ENCODE measurements around the gene BLNK.
"Not testable (repeated sequence)": the region's sequence is repeated elsewhere in the genome, so short reads cannot be mapped to it uniquely, and the experiment has no call there.

Gene BLNK

DNA sequence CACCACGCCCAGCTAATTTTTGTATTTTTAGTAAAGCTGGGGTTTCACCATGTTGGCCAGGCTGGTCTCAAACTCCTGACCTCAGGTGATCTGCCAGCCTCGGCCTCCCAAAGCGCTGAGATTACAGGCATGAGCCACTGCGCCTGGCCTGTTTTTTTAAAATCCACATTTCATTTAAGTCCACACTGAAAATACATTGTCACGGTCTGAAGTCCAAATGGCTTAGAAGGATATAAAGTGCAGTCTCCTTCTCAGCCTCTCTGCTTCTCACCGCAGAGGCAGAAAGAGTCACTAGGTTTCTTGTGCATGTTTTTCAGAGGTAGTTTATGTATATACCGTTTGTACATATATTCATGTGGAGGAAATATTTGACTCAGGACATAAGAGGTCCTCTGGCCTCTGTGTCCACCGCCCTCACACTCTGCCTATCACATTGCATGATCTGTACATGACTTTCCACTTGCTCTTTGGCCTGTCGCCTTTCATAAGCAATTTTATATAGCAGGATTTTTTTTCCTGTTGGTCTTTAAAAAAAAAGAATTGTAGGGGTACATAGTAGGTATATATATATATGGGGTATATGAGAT lies 42.9 kb downstream of the BLNK start:
- DNase-seq = no peak

DNA sequence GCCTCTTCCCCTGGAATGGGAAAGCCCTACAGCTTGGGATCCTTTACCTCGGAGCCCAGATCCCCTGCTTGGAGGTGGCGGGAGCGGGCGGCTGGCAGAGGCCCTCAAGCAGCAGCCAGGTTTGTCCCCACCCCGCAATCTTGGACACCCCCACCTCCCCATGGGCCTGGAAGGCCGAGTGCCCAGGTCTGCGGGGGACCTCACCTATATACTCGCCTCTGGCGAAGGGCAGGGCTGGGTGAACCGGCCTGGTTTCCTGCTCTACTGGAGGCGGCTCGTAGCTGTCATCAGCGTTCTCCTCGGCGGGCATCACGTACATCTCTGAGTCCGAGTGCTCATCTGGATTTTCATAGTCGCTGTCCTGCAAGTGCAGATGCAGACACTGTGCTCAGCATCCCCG lies 44.2 kb downstream of the BLNK start:
- no peak for DNase-seq

DNA sequence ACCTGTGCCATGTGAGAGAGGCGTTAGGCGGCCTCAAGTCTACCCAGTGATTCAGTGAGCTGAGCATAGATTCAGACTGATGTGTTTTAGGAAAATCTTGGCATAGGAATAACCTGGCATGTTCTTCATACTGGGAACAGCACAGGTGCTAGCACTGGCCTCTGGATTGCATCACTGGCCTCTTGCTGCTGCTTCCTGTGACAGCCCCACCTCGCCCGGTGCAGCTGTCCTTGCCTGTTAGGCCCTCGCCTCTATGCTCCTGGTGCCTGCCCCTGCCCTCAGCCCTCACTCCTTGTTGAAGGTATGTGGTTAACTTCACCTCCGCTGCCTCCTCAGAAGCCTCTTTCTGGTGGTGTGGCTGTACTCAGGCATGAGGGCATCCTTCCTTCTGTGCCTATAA lies 46.2 kb downstream of the BLNK start:
- no peak for DNase-seq

DNA sequence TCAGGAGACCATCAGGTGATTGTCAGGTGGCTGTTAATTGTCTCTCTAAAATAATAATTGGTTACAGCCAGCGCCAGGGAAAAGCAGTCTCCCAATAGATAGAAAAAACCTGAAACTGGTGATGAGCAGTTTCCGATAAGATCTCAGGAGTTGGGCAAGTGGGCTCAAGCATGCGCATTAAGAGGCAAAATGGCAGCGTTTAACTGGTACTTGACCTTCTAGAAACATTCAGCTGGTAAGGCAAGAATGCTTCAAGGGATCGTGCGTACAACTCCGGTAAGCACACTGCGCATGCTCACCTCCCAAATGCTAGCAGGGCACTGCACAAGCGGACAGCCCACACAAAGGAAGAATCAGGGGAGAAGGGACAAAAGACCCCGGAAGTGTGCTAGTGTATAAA lies 48.5 kb downstream of the BLNK start:
- DNase-seq = no peak

DNA sequence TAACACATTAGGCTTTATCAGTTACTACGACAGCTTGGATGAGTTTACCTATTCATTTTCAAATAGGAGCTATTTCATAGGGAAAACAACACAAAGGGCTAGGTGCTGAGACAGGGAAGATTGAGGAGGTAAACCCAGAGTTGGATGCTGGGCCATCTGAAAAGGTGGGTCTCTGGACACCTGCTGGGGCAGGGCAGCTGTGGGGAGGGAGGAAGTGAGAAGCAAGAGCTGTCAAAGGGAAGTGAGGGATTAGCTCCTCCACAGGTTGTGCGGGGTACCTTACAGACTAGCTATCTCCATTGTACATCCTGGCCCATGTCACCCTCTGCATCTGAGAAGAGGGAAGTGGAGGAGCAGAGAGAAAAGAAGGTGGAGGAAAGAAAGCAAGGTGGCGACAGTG lies 48.9 kb downstream of the BLNK start:
- no peak for DNase-seq

DNA sequence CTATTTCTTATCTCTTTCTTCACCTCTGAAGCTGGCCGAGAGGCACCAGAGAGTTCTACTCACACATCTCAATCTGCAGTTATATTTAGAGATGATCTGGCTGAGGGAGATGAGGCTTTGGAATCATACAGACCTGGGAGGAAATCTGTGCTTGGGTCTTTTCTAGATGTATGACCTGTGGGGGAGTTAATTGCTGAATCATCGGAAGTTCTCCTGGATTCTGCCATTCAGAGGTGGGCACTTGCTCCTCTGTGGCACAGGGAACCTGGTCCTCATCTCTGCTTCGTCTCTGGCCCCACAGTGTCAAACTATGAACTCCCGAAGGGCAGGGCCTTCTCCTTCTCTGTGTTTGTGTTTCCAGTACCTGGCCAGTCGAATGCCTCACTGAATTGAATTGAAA lies 52.5 kb downstream of the BLNK start:
- no peak for DNase-seq

DNA sequence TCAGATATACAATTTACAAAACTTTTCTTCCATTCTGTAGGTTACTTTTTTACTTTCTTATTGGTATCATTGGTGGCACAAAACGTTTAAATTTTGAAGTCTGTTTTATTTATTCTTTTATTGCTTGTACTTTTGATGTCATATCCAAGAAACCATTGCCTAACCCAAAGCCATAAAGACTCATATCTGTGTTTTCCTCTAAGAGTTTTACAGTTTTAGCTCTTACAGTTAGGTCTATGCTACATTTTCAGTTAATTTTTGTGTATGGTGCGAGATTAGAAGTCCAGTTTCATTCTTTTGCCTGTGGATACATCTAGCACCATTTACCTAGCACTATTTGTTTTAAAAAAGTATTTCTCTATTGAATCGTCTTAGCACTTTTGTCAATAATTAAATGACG lies 53.7 kb downstream of the BLNK start:
- DNase-seq = no peak

DNA sequence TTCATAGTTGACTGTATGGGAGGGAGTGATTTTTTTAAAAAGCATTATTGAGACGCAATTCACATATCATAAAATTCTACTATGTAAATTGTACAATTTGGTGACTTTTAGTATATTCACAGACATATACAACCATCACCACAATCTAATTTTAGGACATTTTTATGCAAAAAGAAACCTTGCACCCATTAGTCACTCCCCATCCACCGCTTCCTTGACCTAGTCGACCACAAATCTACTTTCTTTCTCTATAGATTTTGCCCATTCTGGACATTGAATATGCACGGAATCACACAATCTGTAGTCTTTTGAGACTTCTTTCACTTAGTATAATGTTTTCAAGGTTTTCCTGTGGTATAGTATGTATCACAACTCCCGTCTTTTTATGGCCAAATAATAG lies 54.6 kb downstream of the BLNK start:
- no peak for DNase-seq

DNA sequence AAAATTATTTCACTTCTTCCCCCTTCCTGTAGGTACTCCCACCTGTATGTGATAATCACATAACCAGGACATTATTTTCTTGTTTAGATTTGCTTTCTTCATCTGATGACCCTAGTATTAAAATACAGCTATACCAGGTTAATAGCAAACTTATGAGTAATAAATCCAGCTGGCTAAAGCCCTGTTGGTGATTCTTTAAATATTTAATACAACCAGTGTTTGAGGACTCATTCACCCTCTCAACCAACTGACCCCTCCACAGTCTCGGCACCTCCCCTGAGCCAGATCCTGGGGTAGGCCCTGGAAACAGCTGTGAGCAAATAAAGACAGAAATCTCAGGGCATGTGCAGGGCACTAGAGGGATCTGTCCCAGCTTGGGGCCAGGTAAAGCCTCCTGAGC lies 58.5 kb downstream of the BLNK start:
- DNase-seq = no peak

DNA sequence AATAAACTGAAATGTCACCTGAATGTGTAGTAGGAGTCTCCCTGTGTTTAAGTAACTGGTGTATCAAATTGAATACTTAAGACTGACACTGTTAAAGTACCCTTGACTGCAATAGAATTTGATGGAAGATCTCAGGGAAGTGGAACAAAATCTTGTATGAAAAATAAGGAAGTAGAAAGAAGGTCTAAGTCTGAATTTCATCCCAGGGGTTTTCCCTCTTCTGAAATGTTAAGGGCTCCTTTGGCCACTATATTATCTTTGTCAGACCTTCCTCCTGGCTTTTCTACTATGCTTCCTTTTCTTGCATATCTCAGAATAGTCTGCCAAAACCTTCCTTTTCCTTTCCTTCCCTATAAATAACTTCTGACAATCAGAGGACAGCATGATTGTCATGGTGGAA lies 59.6 kb downstream of the BLNK start:
- no peak for DNase-seq

DNA sequence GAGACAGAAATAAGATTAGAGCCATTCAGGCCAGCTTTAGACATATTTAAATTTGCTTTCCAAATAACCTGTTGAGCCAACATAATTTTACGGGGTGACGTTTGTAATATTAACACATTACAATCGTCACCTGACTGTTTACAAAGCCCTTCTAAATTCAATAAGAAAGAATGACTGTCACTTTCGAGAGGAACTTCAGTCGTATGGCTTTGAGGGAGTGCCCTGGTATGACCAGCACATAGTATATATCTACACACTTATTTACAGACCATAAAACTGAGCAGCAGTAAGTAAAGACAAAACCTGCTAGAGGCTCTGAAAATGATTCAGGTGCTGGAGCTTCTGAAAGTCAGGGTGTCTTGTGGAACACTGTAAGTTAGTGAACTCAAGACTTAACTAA lies 62.4 kb downstream of the BLNK start:
- DNase-seq = no peak

DNA sequence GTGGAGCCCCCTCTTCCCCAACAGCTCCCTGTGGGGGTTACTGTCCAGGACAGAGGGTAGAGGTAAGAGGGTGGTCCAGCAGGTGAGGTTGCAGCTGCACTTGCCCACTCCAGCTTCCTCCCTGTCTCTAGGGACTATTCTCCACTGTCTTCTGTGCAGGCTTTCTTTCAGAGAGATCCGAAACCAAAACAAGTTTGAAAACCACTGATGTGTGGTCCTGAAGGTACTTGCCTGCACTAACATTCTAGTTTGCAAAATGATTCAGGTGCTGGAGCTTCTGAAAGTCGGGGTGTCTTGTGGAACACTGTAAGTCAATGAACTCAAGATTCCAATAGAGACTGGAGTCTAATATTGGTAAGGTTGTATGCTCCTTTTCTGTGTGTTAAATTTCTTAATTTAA lies 63.1 kb downstream of the BLNK start:
- no peak for DNase-seq

DNA sequence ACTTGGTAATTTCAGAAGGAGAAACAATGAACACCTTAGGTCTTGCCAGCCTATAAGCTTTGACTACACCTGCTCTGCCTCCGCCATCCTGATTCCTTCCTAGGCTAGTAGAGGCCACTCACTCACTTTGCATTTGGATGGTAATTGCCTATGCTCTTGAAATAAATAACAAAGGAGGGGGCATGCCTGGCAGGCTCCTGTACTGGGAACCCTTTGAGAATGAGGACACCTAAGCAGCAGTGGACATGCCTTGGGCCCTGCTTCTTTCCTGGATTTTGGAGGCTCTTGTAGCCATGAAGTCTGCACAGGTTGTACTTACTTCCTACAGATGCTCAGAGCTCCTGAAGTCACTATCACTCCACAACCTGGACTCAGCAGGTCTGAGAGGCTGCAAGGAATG lies 65.8 kb downstream of the BLNK start:
- no peak for DNase-seq

DNA sequence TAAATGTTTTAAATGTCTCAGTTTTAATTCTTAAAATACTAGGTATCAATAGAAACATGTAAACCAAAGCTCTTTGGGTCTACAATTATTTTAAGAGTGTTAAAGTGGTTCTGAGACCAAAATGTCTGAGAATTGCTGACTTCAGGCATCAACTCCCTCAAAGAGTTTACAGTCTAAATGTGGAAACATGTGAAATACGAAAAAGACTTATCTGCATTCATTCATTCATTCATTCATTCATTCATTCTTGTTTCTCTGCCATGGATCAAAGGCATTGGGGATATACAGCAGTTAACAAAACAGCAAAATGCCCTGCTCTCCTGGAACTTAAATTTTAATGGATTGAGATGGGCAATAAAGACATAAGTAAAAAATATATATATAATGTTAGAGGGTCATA lies 69.8 kb downstream of the BLNK start:
- DNase-seq = no peak

DNA sequence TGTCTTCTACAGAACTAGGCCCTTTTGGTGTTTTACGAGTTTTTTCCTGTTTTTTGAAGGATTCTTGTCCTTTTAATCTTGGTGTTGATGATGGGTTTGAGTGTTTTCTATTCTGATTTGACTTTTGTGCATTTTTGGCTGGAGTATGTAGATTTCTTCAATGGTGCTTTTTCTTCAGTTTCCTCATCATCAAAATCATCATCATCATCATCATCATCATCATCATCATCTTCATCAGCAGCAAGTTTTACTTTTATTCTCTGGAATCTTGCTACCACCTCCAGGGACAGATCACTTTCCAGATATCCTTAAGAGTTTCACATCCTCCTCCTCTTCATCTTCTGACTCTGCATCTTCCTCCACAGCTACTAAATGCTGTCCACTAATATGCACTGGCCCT lies 81.9 kb downstream of the BLNK start:
- DNase-seq = not testable (repeated sequence)

DNA sequence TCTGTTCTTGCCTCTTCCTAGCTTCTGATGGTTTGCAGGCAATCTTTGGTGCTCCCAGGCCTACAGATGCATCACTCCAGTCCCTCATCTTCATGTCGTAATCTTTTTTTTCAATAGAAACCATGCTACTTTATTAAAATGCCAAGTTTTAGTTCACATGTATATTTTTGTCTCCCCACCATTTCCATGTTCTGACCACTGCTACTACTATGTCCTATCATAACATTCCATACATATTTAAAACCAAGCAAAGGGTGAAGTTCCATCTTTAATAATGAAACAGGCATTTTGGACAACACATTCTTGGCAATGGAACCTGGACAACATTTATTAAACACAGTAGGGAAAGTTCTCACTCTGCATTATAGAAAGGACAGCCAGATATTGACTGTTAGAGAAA lies 82.5 kb downstream of the BLNK start:
- no peak for DNase-seq

DNA sequence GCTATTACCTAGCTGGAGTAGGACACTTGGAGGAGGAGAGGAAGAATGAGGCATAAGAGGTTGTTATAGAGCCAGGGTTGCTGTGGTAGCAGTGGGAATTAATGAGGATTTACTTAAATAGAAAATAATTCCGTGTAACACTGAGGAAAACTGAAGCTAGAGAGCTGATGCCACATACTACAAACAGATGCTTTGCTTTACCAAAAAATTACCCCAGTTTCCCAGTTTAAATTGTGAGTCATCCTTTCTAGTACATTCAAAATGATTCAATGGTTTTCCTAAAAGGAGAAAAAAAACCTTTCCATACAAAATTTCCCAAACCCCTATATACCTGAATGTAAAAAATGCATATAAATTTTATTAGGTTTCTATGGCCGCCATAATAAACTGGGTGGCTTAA lies 82.9 kb downstream of the BLNK start:
- DNase-seq = no peak

DNA sequence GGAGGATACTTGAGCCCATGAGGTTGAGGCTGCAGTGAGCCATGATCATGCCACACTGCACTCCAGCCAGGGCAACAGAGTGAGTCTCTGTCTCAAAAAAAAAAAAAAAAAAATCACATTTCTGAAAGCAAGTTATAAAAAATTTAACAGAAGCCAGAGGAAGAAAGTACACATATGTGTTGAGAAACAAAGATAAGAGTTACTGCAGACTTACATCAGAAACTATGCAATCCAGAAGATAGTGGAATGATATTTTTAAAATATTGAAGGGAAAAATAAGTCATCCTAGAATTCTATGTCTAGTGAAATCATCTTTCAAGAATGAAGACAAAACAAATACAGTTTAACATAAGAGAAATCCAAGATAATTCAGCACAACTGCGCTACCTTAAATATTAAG lies 94.4 kb downstream of the BLNK start:
- no peak for DNase-seq

DNA sequence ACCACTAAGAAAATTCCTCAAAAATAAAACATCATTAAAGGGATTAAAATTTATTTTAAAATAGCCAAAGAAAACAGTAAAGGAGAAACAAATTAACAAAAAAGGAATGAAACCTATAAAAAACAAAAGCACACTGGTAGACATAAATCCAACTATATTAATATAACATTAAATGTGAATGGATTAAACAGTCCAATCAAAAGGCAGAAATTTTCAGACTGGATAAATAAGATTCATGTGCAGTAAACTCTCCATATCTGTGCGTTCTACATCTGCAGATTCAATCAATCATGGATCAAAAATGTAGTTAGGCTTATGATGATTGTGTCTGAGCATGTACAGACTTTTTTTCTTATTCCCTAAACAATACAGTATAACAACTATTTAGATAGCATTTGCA lies 98.7 kb downstream of the BLNK start:
- DNase-seq = no peak

DNA sequence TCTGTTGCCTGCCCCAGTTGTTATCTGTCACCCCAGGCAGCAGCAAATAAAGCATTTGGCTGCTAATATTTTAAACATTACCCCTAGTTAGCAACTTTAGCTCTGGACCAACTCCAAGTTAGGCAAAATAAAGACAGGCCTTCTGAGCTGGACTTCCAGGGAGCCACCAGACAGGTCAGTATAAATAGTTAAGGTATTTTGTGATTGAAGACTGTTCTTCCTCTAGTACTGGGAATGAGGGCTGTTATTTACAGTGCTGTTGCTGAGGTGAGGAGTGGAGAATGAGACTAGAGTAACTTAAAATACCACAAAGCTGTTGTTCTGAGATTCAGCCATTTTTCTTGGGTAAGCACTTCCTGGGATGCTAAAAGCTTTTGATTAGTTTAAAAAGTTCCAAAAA lies 101.1 kb downstream of the BLNK start:
- no peak for DNase-seq

DNA sequence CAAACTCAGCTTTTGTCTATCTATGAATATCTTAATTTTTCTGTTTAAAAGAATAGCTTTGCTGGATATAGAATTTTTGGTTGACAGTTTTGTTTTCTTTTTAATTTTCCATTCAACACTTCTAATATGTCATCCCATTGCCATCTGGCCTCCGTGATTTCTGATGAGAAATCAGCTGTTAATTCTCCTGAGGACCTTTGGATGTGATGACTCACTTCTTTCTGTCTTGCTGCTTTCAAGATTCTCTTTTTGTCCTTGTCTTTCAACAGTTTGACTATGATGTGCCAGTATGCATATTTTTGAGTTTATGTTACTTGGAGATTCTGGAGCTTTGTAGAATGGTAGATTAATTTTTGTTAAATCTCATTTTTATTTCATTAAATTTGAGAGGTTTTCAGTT lies 102.8 kb downstream of the BLNK start:
- no peak for DNase-seq

DNA sequence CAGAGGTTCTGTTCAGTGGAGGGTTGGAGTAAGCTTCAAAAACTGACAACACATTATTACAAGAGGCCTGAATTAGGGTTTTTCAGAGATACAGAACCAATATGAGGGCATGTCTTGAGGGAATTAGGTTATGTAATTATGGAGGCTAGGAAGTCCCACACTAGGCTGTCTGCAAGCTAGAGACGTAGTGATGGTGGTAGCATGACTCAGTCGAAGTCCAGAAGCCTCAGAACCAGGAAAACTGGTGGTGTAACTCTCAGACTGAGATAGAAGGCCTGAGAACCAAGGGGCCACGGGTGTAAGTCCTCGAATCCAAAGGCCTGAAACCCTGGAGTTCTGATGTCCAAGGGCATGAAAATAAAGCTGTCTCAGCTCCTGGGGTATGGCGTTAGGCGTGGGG lies 105.6 kb downstream of the BLNK start:
- no peak for DNase-seq

DNA sequence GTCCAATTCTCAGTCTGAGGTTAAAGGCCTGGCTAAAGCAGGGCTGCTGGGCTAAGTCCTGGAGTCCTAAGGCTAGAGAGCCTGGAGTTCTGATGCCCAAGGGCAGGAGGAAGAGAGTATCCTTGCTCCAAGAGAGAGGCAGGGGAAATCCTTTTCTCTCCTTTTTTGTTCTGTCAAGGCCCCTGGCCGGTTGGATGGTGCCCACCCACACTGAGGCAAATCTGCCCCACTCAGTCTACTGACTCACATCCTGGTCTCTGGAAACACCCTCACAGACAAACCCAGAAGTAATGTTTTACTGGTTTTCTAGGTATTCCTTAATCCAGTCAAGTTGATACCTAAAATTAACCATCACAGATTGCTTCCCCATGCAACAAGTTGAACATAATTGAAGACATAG lies 118.3 kb downstream of the BLNK start:
- DNase-seq = no peak

DNA sequence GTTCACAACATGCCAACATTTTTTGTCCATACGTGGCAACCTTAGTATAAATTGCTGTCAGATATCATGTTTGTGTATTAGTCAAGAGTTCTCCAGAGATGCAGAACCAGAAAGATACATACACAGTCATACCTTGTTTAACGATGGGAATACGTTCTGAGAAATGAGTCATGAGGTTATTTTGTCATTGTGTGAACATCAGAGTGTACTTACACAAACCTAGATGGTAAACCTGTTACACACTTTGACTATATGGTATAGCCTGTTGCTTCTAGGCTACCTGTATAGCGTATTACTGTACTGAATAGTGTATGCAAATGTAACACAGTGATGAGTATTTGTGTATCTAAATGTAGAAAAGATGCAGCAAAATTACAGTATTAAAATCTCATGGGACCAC lies 118.9 kb downstream of the BLNK start:
- no peak for DNase-seq
